K562 (cell line): ENCODE results near the gene METTL25B. TPM values are rescaled to one million over a fixed set of nuclear protein-coding genes. Genes with fewer than 3 reads are reported as not detected.
A peak's percentile ranks its signal among the peaks of the same experiment; 100 is the strongest.

Experiments used
- ESRRA ChIP-seq: fragments of 450-650 bp; IDR thresholded peaks from 2 replicates; pipeline ENCODE4 v1.6.1; 2014; ENCODE audit warnings: low read depth, mild to moderate bottlenecking, moderate library complexity, borderline replicate concordance
- GTF2F1 ChIP-seq: IDR thresholded peaks from 2 replicates; pipeline ENCODE4 v1.6.1; 2011; ENCODE audit warnings: low read depth, low read length, improper control_type of control experiment
- HDAC8 ChIP-seq: fragments of 450-650 bp; IDR thresholded peaks from 2 replicates; pipeline ENCODE4 v1.6.1; 2016; ENCODE audit warnings: mild to moderate bottlenecking, missing genetic modification characterization, moderate library complexity, missing compliant biosample characterization
- HMG20B ChIP-seq: fragments of 250-450 bp; sonication (Bioruptor Pico); IDR thresholded peaks from 2 replicates; pipeline ENCODE4 v1.5.0; 2021; ENCODE audit warnings: mild to moderate bottlenecking
- KDM2B ChIP-seq: fragments of 250-450 bp; sonication (Bioruptor Pico); IDR thresholded peaks from 2 replicates; pipeline ENCODE4 v1.8.0; 2021; ENCODE audit warnings: mild to moderate bottlenecking, moderate library complexity
- PRPF4 ChIP-seq: fragments of 200-400 bp; formaldehyde crosslinking; IDR thresholded peaks from one replicate; pipeline ENCODE4 v1.6.1; 2017; ENCODE audit warnings: low read length, low read depth, mild to moderate bottlenecking; ENCODE audit not compliant: insufficient read depth, poor library complexity, severe bottlenecking
- SMAD2 ChIP-seq: fragments of 150-350 bp; IDR thresholded peaks from 2 replicates; pipeline ENCODE4 v1.6.1; 2014; ENCODE audit warnings: low read depth, mild to moderate bottlenecking, low read length
- SMARCA4 ChIP-seq: fragments of 450-650 bp; IDR thresholded peaks from 2 replicates; pipeline ENCODE4 v1.6.1; 2016
- SOX6 ChIP-seq: fragments of 450-650 bp; IDR thresholded peaks from 2 replicates; pipeline ENCODE4 v1.6.1; 2014; ENCODE audit warnings: mild to moderate bottlenecking
- SP2 ChIP-seq: IDR thresholded peaks from 2 replicates; pipeline ENCODE4 v1.6.1; 2011; ENCODE audit warnings: mild to moderate bottlenecking, low read depth, low read length, moderate library complexity; ENCODE audit not compliant: poor library complexity, severe bottlenecking; ENCODE audit errors: extremely low read depth
- SREBF2 ChIP-seq: sonication (generic); formaldehyde crosslinking; IDR thresholded peaks from 2 replicates; pipeline ENCODE4 v1.4.0; 2020; ENCODE audit warnings: mild to moderate bottlenecking, missing genetic modification reagents
- SRSF1 ChIP-seq: fragments of 200-400 bp; formaldehyde crosslinking; IDR thresholded peaks from 2 replicates; pipeline ENCODE4 v1.6.1; 2017; ENCODE audit warnings: mild to moderate bottlenecking, low read depth, low read length, moderate library complexity
- WHSC1 ChIP-seq: IDR thresholded peaks from one replicate; pipeline ENCODE4 v1.6.1; 2012; ENCODE audit warnings: low read length, control low read depth, inconsistent platforms
- XRCC5 ChIP-seq: fragments of 200-400 bp; formaldehyde crosslinking; IDR thresholded peaks from 2 replicates; pipeline ENCODE4 v1.6.1; 2017; ENCODE audit warnings: low read depth, mild to moderate bottlenecking, low read length
- ZBTB7A ChIP-seq: IDR thresholded peaks from 2 replicates; pipeline ENCODE4 v1.6.1; 2011; ENCODE audit warnings: low read depth, mild to moderate bottlenecking, low read length, moderate library complexity, borderline replicate concordance; ENCODE audit not compliant: control insufficient read depth
- ZFX ChIP-seq: sonication (generic); formaldehyde crosslinking; IDR thresholded peaks from 2 replicates; pipeline ENCODE4 v1.8.0; 2022; ENCODE audit warnings: mild to moderate bottlenecking, missing genetic modification reagents, moderate library complexity
- ZNF197 ChIP-seq: fragments of 200-800 bp; sonication (Bioruptor generic); IDR thresholded peaks from 2 replicates; pipeline ENCODE4 v1.6.1; 2016; ENCODE audit warnings: low read depth, missing genetic modification characterization, missing compliant biosample characterization
- ZNF253 ChIP-seq: fragments of 250-450 bp; sonication (Bioruptor Pico); conservative IDR thresholded peaks from 2 replicates; pipeline ENCODE4 v1.6.1; 2021; ENCODE audit warnings: mild to moderate bottlenecking
- polyA plus RNA-seq, 8 experiments: library from polyadenylated mRNA; depleted of rRNA in 4 of 8; stranded (reverse) in 5 of 8; unstranded in 3 of 8; fragments of >200 nt; fragmentation: Nextera tagmentation in 2 of 8; fragmentation: Illumina TruSeq in 1 of 8; extraction: Ambion mirVana in 2 of 8; extraction: Trizol in 1 of 8; gene quantifications; 2 replicates each; pipeline versions ENCODE4 v1.2.1 to v1.2.3, GENCODE V29; 2011 to 2014; ENCODE audit warnings: inconsistent platforms in 1 of 8, missing spikeins in 1 of 8
- total RNA-seq, 7 experiments: library from RNA; depleted of rRNA in 6 of 7; stranded (reverse); fragments of >200 nt in 6 of 7; fragmentation: Illumina TruSeq in 2 of 7; extraction: Trizol in 2 of 7; gene quantifications; 2 replicates each; pipeline versions ENCODE4 v1.2.1 to v1.2.3, GENCODE V29; 2011 to 2021; ENCODE audit warnings: low replicate concordance in 1 of 7
- TF ChIP-seq, protein P1 (sequence below): fragments of 450-650 bp; formaldehyde crosslinking; conservative IDR thresholded peaks from 2 replicates; pipeline ENCODE4 v1.4.0; 2022; ENCODE audit warnings: mild to moderate bottlenecking, missing genetic modification characterization
- TF ChIP-seq, protein P2 (sequence below): fragments of 450-650 bp; IDR thresholded peaks from one replicate; pipeline ENCODE4 v1.6.1; 2018; ENCODE audit warnings: mild to moderate bottlenecking, moderate library complexity; ENCODE audit not compliant: partially characterized antibody
- TF ChIP-seq, protein P3 (sequence below): fragments of 450-650 bp; IDR thresholded peaks from 2 replicates; pipeline ENCODE4 v1.6.1; 2016; ENCODE audit warnings: antibody characterized with exemption
- TF ChIP-seq, protein P4 (sequence below): fragments of 450-650 bp; IDR thresholded peaks from 2 replicates; pipeline ENCODE4 v1.6.1; 2014; ENCODE audit warnings: low read depth, mild to moderate bottlenecking, moderate library complexity, borderline replicate concordance
- TF ChIP-seq, protein P5 (sequence below): fragments of 250-450 bp; sonication (Bioruptor Pico); IDR thresholded peaks from 2 replicates; pipeline ENCODE4 v1.8.0; 2021; ENCODE audit warnings: borderline replicate concordance, mild to moderate bottlenecking, moderate library complexity; ENCODE audit not compliant: poor library complexity, severe bottlenecking

The METTL25B gene
- total and polyA plus RNA-seq, 9 of the 15 experiments (the other 6 are each of a cell fraction or from before 2014, with no cell fraction given) = 7.7 to 48.3 (median 33.1) TPM

DNA sequence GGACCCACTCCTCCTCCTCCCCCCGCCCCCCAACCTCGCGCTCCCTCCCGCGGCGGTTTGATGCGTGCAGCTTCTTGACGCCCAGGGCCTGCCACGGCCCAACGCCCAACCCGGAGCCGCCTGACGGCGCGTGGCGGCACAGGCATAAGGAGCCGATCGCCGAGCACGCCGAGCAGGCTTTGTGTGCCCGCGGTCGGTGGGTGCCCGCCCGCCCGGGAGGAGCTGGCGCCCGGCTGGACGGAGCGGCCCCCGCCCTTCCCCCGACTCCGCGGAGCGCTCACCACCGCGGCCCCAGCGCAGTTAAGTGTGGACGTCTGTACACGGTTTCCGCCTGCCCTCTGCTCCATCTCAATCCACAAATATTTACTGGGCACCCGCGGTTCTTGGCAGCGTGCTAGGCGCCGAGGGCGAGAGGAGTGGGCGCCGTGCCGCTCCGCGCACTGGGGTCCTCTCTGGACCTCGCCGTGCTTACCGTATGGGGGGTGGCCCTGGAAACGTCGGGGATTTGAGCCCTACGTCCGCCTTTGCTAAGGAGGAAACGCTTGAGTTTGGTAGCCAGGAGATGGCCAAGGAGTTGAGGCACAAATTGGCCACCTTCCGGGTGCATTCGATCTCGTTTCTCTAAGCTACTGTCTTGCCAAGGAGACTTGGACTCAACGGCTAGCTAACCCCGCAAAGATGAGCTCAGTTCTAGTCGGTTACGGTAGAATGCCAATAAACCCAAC, 23.6 kb downstream of the METTL25B start (continued):
- no peak for TF ChIP-seq SRSF1
- TF ChIP-seq, protein P1, sequence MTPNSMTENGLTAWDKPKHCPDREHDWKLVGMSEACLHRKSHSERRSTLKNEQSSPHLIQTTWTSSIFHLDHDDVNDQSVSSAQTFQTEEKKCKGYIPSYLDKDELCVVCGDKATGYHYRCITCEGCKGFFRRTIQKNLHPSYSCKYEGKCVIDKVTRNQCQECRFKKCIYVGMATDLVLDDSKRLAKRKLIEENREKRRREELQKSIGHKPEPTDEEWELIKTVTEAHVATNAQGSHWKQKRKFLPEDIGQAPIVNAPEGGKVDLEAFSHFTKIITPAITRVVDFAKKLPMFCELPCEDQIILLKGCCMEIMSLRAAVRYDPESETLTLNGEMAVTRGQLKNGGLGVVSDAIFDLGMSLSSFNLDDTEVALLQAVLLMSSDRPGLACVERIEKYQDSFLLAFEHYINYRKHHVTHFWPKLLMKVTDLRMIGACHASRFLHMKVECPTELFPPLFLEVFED (CRISPR knock-in tag) = no peak
- TF ChIP-seq SOX6 = no peak
- TF ChIP-seq ZBTB7A = peak; percentile 80; the same call in 1 of the 2 replicates
- TF ChIP-seq, protein P2, sequence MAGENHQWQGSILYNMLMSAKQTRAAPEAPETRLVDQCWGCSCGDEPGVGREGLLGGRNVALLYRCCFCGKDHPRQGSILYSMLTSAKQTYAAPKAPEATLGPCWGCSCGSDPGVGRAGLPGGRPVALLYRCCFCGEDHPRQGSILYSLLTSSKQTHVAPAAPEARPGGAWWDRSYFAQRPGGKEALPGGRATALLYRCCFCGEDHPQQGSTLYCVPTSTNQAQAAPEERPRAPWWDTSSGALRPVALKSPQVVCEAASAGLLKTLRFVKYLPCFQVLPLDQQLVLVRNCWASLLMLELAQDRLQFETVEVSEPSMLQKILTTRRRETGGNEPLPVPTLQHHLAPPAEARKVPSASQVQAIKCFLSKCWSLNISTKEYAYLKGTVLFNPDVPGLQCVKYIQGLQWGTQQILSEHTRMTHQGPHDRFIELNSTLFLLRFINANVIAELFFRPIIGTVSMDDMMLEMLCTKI = no peak
- TF ChIP-seq SREBF2 (CRISPR knock-in tag) = no peak
- peak; percentile 62 for TF ChIP-seq ZFX
- TF ChIP-seq, protein P3, sequence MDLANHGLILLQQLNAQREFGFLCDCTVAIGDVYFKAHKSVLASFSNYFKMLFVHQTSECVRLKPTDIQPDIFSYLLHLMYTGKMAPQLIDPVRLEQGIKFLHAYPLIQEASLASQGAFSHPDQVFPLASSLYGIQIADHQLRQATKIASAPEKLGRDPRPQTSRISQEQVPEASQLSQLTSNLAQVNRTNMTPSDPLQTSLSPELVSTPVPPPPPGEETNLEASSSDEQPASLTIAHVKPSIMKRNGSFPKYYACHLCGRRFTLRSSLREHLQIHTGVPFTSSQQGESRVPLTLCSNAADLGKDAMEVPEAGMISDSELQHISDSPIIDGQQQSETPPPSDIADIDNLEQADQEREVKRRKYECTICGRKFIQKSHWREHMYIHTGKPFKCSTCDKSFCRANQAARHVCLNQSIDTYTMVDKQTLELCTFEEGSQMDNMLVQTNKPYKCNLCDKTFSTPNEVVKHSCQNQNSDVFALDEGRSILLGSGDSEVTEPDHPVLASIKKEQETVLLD = no peak
- peak; percentile 97 for TF ChIP-seq XRCC5
- no peak for TF ChIP-seq WHSC1
- TF ChIP-seq HMG20B (CRISPR knock-in tag) = no peak
- TF ChIP-seq ZNF197 = 0 out of 2 replicates have a peak, but pooled peaks have one; percentile 15
- TF ChIP-seq ZNF253 (CRISPR knock-in tag) = no peak
- TF ChIP-seq HDAC8 (tag) = no peak
- TF ChIP-seq SMARCA4 = no peak
- no peak for TF ChIP-seq PRPF4
- no peak for TF ChIP-seq GTF2F1
- no peak for TF ChIP-seq ESRRA
- no peak for TF ChIP-seq SP2
- TF ChIP-seq, protein P4, sequence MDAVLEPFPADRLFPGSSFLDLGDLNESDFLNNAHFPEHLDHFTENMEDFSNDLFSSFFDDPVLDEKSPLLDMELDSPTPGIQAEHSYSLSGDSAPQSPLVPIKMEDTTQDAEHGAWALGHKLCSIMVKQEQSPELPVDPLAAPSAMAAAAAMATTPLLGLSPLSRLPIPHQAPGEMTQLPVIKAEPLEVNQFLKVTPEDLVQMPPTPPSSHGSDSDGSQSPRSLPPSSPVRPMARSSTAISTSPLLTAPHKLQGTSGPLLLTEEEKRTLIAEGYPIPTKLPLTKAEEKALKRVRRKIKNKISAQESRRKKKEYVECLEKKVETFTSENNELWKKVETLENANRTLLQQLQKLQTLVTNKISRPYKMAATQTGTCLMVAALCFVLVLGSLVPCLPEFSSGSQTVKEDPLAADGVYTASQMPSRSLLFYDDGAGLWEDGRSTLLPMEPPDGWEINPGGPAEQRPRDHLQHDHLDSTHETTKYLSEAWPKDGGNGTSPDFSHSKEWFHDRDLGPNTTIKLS = peak; percentile 58; the same call in 1 of the 2 replicates
- TF ChIP-seq KDM2B (CRISPR knock-in tag) = no peak
- TF ChIP-seq SMAD2 = no peak
- TF ChIP-seq, protein P5, sequence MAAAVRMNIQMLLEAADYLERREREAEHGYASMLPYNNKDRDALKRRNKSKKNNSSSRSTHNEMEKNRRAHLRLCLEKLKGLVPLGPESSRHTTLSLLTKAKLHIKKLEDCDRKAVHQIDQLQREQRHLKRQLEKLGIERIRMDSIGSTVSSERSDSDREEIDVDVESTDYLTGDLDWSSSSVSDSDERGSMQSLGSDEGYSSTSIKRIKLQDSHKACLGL (CRISPR knock-in tag) = no peak
